ENCODE measurements around the gene APOA1. TPM values are rescaled to one million over a fixed set of nuclear protein-coding genes. Genes with fewer than 3 reads are reported as not detected.

The APOA1 gene
- total RNA-seq, 2 donors from 2014 or later = not detected

- Mint-ChIP-seq H3K27ac (peak overlapping the region; percentile 93), H3K27me3 (ENCODE audit: low read depth) (no peaks in the 10 kb centered on the region), H3K36me3 (ENCODE audit: insufficient read depth in 2 of 2) (peaks cover 10 to 12% of the 10 kb centered on the region in 2 donors), H3K4me1 (ENCODE audit: low read depth) (peaks cover 51% of the 10 kb centered on the region), H3K4me3 (peak overlapping the region; percentile 84 to 86), H3K9me3 (no peaks in the 10 kb centered on the region)
- ATAC-seq (replicated peaks in 1 of 2) (peak; percentile 94 to 96), DNase-seq (peak; percentile 73 to 80)
Measured at GRCh38 chr11:116853461-116854073, 16.1 kb upstream of the APOA1 start.

GRCh38 chr11:116852261-116853031 lies 15.0 kb upstream of the APOA1 start:
- no peak for DNase-seq
- peak in 1 of 2 donors; percentile 14 for ATAC-seq (replicated peaks in 1 of 2)
- peaks cover 10 to 12% of the 10 kb centered on the region in 2 donors for H3K36me3 Mint-ChIP-seq (ENCODE audit: insufficient read depth in 2 of 2)
- H3K4me1 Mint-ChIP-seq (ENCODE audit: low read depth) = peaks cover 51% of the 10 kb centered on the region
- peak overlapping the region; percentile 93 for H3K27ac Mint-ChIP-seq
- H3K9me3 Mint-ChIP-seq = no peaks in the 10 kb centered on the region
- H3K27me3 Mint-ChIP-seq (ENCODE audit: low read depth) = no peaks in the 10 kb centered on the region
- H3K4me3 Mint-ChIP-seq = peak overlapping the region; percentile 84 to 86

DNA sequence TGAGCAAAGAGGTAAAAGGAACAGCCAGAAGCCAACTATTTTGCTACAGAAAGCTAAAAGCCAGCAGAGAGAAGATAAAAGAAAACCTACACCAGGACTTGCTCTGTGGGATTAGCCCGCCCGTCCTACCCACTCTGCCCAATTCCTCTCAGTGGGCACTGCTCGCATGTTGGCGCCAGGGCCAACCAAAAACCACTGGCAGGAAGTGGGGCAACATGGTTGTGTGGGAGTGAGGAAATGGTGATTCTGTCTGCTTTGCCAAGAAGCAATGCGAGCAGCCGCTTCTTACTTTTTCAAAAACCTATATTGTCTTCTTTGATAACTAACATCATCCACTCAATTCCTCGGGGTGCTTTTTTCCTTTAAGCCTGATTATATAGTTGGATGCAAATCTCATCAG lies 14.2 kb upstream of the APOA1 start:
- H3K4me3 Mint-ChIP-seq = peak overlapping the region; percentile 84 to 86
- DNase-seq (peak; percentile 76 to 80), ATAC-seq (replicated peaks in 1 of 2) (peak; percentile 28 to 32)
- H3K27ac Mint-ChIP-seq = peak overlapping the region; percentile 96
- peaks cover 10 to 16% of the 10 kb centered on the region in 2 donors for H3K36me3 Mint-ChIP-seq (ENCODE audit: insufficient read depth in 2 of 2)
- H3K9me3 Mint-ChIP-seq = no peaks in the 10 kb centered on the region
- no peaks in the 10 kb centered on the region for H3K27me3 Mint-ChIP-seq (ENCODE audit: low read depth)
- H3K4me1 Mint-ChIP-seq (ENCODE audit: low read depth) = peaks cover 47% of the 10 kb centered on the region

DNA sequence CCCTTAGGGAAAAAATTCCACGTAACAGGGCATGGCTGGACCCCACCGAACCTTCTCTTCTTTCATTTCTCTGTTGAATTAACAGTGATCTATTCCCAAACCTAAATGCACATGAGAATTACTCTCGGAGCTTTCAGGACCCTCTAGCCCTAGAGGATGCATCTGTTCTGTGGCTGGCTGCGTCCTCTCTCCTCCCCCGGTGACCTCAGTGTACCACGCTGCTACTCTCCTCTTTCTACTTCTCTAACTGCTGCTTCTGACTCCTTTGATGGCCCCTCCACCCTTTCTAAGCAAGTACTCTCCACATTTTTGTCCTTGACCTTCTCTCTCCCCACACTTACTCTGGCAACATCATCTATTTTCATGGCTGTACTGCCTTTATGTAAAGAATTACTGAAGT lies 12.1 kb upstream of the APOA1 start:
- ATAC-seq (replicated peaks in 1 of 2) (no peak), DNase-seq (no peak)
- Mint-ChIP-seq H3K27me3 (ENCODE audit: low read depth) (no peaks in the 10 kb centered on the region), H3K4me3 (no peak overlapping the region), H3K27ac (no peak overlapping the region), H3K9me3 (no peaks in the 10 kb centered on the region), H3K4me1 (ENCODE audit: low read depth) (peaks cover 36% of the 10 kb centered on the region), H3K36me3 (ENCODE audit: insufficient read depth in 2 of 2) (peaks cover 10 to 15% of the 10 kb centered on the region in 2 donors)

GRCh38 chr11:116849060-116849459 lies 11.6 kb upstream of the APOA1 start:
- Mint-ChIP-seq H3K27ac (no peak overlapping the region), H3K9me3 (no peaks in the 10 kb centered on the region), H3K4me1 (ENCODE audit: low read depth) (peaks cover 32% of the 10 kb centered on the region), H3K27me3 (ENCODE audit: low read depth) (no peaks in the 10 kb centered on the region), H3K36me3 (ENCODE audit: insufficient read depth in 2 of 2) (peaks cover 7 to 11% of the 10 kb centered on the region in 2 donors), H3K4me3 (no peak overlapping the region)
- DNase-seq (no peak), ATAC-seq (replicated peaks in 1 of 2) (no peak)

GRCh38 chr11:116847612-116848011 lies 10.2 kb upstream of the APOA1 start:
- DNase-seq (no peak), ATAC-seq (replicated peaks in 1 of 2) (no peak)
- Mint-ChIP-seq H3K4me1 (ENCODE audit: low read depth) (peaks cover 17% of the 10 kb centered on the region), H3K36me3 (ENCODE audit: insufficient read depth in 2 of 2) (peaks cover 7 to 13% of the 10 kb centered on the region in 2 donors), H3K27ac (no peak overlapping the region), H3K4me3 (no peak overlapping the region), H3K27me3 (ENCODE audit: low read depth) (no peaks in the 10 kb centered on the region), H3K9me3 (no peaks in the 10 kb centered on the region)

GRCh38 chr11:116844722-116845121 lies 7.3 kb upstream of the APOA1 start:
- H3K4me3 Mint-ChIP-seq = no peak overlapping the region

DNA sequence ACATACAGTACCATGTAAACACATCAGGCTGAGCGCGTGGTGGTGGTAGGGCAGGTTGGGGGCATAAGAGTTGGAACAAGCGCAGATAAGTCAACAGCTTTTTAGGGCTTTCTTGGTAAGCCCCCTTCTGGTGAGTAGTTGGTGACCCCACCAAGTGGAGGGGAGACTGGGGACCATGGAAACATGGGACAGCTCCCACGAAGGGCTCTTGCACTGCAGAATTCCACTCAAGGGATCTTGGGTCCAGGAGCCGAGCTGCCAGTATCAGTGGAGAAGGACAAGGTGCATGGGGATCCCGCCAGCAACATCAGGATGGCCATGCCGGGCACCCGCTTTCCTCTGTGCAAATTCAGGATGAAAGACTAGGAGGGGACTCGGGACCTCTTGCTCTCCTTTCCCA lies 6.2 kb upstream of the APOA1 start:
- DNase-seq (no peak), ATAC-seq (replicated peaks in 1 of 2) (no peak)
- Mint-ChIP-seq H3K4me3 (no peak overlapping the region), H3K27me3 (ENCODE audit: low read depth) (no peaks in the 10 kb centered on the region), H3K27ac (no peak overlapping the region), H3K36me3 (ENCODE audit: insufficient read depth in 2 of 2) (peaks cover 3 to 7% of the 10 kb centered on the region in 2 donors), H3K4me1 (ENCODE audit: low read depth) (peaks cover 5% of the 10 kb centered on the region), H3K9me3 (no peaks in the 10 kb centered on the region)

More at GRCh38 chr11:116844722-116845121, 7.3 kb upstream of the APOA1 start:
- Mint-ChIP-seq H3K36me3 (ENCODE audit: insufficient read depth in 2 of 2) (peaks cover 5 to 11% of the 10 kb centered on the region in 2 donors), H3K9me3 (no peaks in the 10 kb centered on the region), H3K4me1 (ENCODE audit: low read depth) (no peaks in the 10 kb centered on the region), H3K27me3 (ENCODE audit: low read depth) (no peaks in the 10 kb centered on the region), H3K27ac (no peak overlapping the region)
- DNase-seq (no peak), ATAC-seq (replicated peaks in 1 of 2) (no peak)

- no peak for ATAC-seq (replicated peaks in 1 of 2)
- H3K9me3 Mint-ChIP-seq = no peaks in the 10 kb centered on the region
- DNase-seq = no peak
- no peaks in the 10 kb centered on the region for H3K27me3 Mint-ChIP-seq (ENCODE audit: low read depth)
- H3K27ac Mint-ChIP-seq = no peak overlapping the region
- peaks cover 3 to 7% of the 10 kb centered on the region in 2 donors for H3K36me3 Mint-ChIP-seq (ENCODE audit: insufficient read depth in 2 of 2)
- peaks cover 5% of the 10 kb centered on the region for H3K4me1 Mint-ChIP-seq (ENCODE audit: low read depth)
- no peak overlapping the region for H3K4me3 Mint-ChIP-seq
Measured at GRCh38 chr11:116842909-116843308, 5.5 kb upstream of the APOA1 start.

- H3K27ac Mint-ChIP-seq = no peak overlapping the region
- peaks cover 5% of the 10 kb centered on the region for H3K4me1 Mint-ChIP-seq (ENCODE audit: low read depth)
- ATAC-seq (replicated peaks in 1 of 2) (no peak), DNase-seq (no peak)
- H3K36me3 Mint-ChIP-seq (ENCODE audit: insufficient read depth in 2 of 2) = peaks cover 3 to 6% of the 10 kb centered on the region in 2 donors
- H3K4me3 Mint-ChIP-seq = no peak overlapping the region
- H3K9me3 Mint-ChIP-seq = no peaks in the 10 kb centered on the region
- H3K27me3 Mint-ChIP-seq (ENCODE audit: low read depth) = no peaks in the 10 kb centered on the region
Measured at GRCh38 chr11:116842117-116842516, 4.7 kb upstream of the APOA1 start.

DNA sequence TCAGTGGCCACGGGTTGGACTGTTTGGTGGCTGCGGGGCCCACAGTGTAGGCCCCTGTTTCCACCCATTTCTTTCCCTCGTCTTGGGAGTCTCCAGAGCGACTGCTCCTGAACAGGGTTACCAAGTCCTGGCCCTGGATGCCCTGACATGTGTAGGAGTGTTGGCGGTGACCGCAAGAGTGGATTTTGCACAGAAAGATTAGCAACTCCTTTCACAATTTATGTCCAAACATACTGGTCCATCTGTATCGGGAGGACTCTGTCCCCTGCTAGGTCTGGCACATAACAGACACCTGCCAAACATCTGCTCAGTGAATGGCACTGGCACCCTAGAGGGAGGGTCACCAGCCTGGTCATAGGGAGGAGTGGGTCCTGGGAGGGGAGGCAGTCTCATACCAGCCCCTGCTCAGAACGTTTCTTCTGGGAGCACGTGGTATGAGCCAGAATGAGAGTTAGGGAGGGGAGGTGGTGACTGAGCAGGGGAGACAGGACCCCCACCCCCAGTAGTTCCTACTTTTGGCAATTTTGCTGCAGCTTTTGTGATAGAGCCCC lies 3.4 kb upstream of the APOA1 start:
- no peak overlapping the region for H3K27ac Mint-ChIP-seq
- H3K4me3 Mint-ChIP-seq = no peak overlapping the region
- no peaks in the 10 kb centered on the region for H3K27me3 Mint-ChIP-seq (ENCODE audit: low read depth)
- H3K9me3 Mint-ChIP-seq = no peaks in the 10 kb centered on the region
- ATAC-seq (replicated peaks in 1 of 2) = no peak
- H3K36me3 Mint-ChIP-seq (ENCODE audit: insufficient read depth in 2 of 2) = peaks cover 0 to 4% of the 10 kb centered on the region in 2 donors
- DNase-seq = no peak
- peaks cover 10% of the 10 kb centered on the region for H3K4me1 Mint-ChIP-seq (ENCODE audit: low read depth)

- H3K36me3 Mint-ChIP-seq (ENCODE audit: insufficient read depth in 2 of 2) = peaks cover 0 to 4% of the 10 kb centered on the region in 2 donors
- DNase-seq = no peak
- no peak overlapping the region for H3K27ac Mint-ChIP-seq
- no peaks in the 10 kb centered on the region for H3K9me3 Mint-ChIP-seq
- ATAC-seq (replicated peaks in 1 of 2) = no peak
- H3K27me3 Mint-ChIP-seq (ENCODE audit: low read depth) = no peaks in the 10 kb centered on the region
- peaks cover 15% of the 10 kb centered on the region for H3K4me1 Mint-ChIP-seq (ENCODE audit: low read depth)
- H3K4me3 Mint-ChIP-seq = no peak overlapping the region
Measured at GRCh38 chr11:116840224-116840745, 2.9 kb upstream of the APOA1 start.

Data from activated T-cell treated with anti-CD3 and anti-CD28 coated beads, Interleukin-2, amount 50 U/mL, for 72 hours (primary cell).